Epithelial cell of proximal tubule (primary cell): ENCODE data around the gene ZNF774. TPM values are rescaled to one million over a fixed set of nuclear protein-coding genes. Genes with fewer than 3 reads are reported as not detected.

Experiments
- DNase-seq: peaks from one replicate; pipeline ENCODE4 v3.0.0-alpha.2; 2011; ENCODE audit warnings: low read depth
- H3K4me3 ChIP-seq: 2 replicates; pipeline ENCODE4 v1.5.1; 2011; ENCODE audit warnings: low read depth, mild to moderate bottlenecking, low read length
- CTCF ChIP-seq: conservative IDR thresholded peaks from 2 replicates; pipeline ENCODE4 v1.5.1; 2012; ENCODE audit warnings: low read depth, mild to moderate bottlenecking, low read length
- total RNA-seq: library from RNA; depleted of rRNA; stranded (reverse); fragments of >200 nt; gene quantifications from 2 replicates; pipeline ENCODE4 v1.2.3, GENCODE V29; 2015

The ZNF774 gene
- total RNA-seq, 1 donor from 2014 or later, result 5.9 TPM

GRCh38 chr15:90327311-90327710, 24.8 kb upstream of the ZNF774 start:
- DNase-seq, result no peak
- H3K4me3 ChIP-seq, result no peak overlapping the region
- TF ChIP-seq CTCF, result no peak

- no peak overlapping the region for H3K4me3 ChIP-seq
- no peak for DNase-seq
- TF ChIP-seq CTCF, result no peak
Observed at GRCh38 chr15:90334304-90334731, 17.8 kb upstream of the ZNF774 start.

- no peak for TF ChIP-seq CTCF
- H3K4me3 ChIP-seq, result no peak overlapping the region
- no peak for DNase-seq
Observed at GRCh38 chr15:90336705-90337141, 15.4 kb upstream of the ZNF774 start.

- no peak for DNase-seq
- H3K4me3 ChIP-seq, result no peak overlapping the region
- TF ChIP-seq CTCF, result no peak
Observed at GRCh38 chr15:90337256-90337655, 14.8 kb upstream of the ZNF774 start.

GRCh38 chr15:90338532-90338931, 13.6 kb upstream of the ZNF774 start:
- H3K4me3 ChIP-seq, result no peak overlapping the region
- TF ChIP-seq CTCF, result no peak
- DNase-seq, result no peak

- no peak for DNase-seq
- no peak for TF ChIP-seq CTCF
- no peak overlapping the region for H3K4me3 ChIP-seq
Observed at GRCh38 chr15:90340345-90340744, 11.7 kb upstream of the ZNF774 start.

GRCh38 chr15:90343302-90343790, 8.7 kb upstream of the ZNF774 start:
- TF ChIP-seq CTCF, result no peak
- H3K4me3 ChIP-seq, result no peak overlapping the region
- DNase-seq, result no peak
